GM12878 (cell line): ENCODE measurements around the gene SLC66A3. TPM values are rescaled to one million over a fixed set of nuclear protein-coding genes. Genes with fewer than 3 reads are reported as not detected.

Experiments used
- ATAC-seq: fragments of 200-7000 bp; cut with Tn5 transposase; 3 replicates; pipeline ENCODE4 v1.9.1; 2020; ENCODE audit warnings: mild to moderate bottlenecking, moderate library complexity
- BruUV-seq: library from RNA; stranded (reverse); fragments of 400-500 nt; replicated peaks from 2 replicates; lab custom pipeline; 2021; lab: Mats Ljungman, UMichigan
- CTCF ChIA-PET: fragments of 300-600 bp; sonication (Branson Sonifier 250); formaldehyde crosslinking; extraction: SDS; loops from one replicate; lab custom pipeline; 2021; ENCODE audit warnings: inconsistent platforms; lab: Yijun Ruan, JAX
- POLR2A ChIA-PET: fragments of 350-600 bp; formaldehyde crosslinking; extraction: SDS; loops from one replicate; lab custom pipeline; 2021; ENCODE audit warnings: inconsistent platforms; lab: Charles Lee
- RAD21 ChIA-PET: fragments of 300-600 bp; sonication (Branson Sonifier 250); formaldehyde crosslinking; loops from one replicate; lab custom pipeline; 2023; ENCODE audit warnings: antibody characterized with exemption; ENCODE audit not compliant: unreplicated experiment; lab: Charles Lee
- SMC1A ChIA-PET: fragments of 300-600 bp; sonication (Branson Sonifier 250); formaldehyde crosslinking; loops from one replicate; lab custom pipeline; 2023; ENCODE audit not compliant: unreplicated experiment, uncharacterized antibody; lab: Charles Lee
- DNase-seq: peaks from one replicate; pipeline ENCODE4 v3.0.0-alpha.2; 2011; ENCODE audit warnings: low read depth, low spot score
- FAIRE-seq: peaks from 3 replicates; lab custom pipeline; 2011; peaks lifted over from hg19 to GRCh38; lab: Jason Lieb, UNC
- H2AFZ ChIP-seq: 2 replicates; pipeline ENCODE4 v1.6.0; 2011; ENCODE audit warnings: low read depth, low read length, control low read depth; ENCODE audit not compliant: control insufficient read depth
- H3K27ac ChIP-seq: 2 replicates; pipeline ENCODE4 v1.5.1; 2011; ENCODE audit warnings: control low read depth; ENCODE audit not compliant: control insufficient read depth, insufficient read depth
- H3K27me3 ChIP-seq, 2 experiments: replicated peaks in 1 of 2; 2 replicates each; pipeline versions ENCODE4 v1.6.0 to v1.6.1; 2011; ENCODE audit warnings: low read length in 1 of 2; ENCODE audit not compliant: control insufficient read depth in 2 of 2, insufficient read depth in 2 of 2
- H3K36me3 ChIP-seq, 2 experiments: 2 replicates each; pipeline ENCODE4 v1.5.1; 2011; ENCODE audit warnings: low read length in 1 of 2; ENCODE audit not compliant: control insufficient read depth in 2 of 2, insufficient read depth in 2 of 2
- H3K4me1 ChIP-seq: 2 replicates; pipeline ENCODE4 v1.6.1; 2011; ENCODE audit warnings: mild to moderate bottlenecking, low read length, moderate library complexity, mixed read lengths; ENCODE audit not compliant: control insufficient read depth, insufficient read depth
- H3K4me2 ChIP-seq: 2 replicates; pipeline ENCODE4 v1.6.0; 2011; ENCODE audit warnings: control low read depth; ENCODE audit not compliant: control insufficient read depth, insufficient read depth
- H3K4me3 ChIP-seq: fragments of 200-600 bp; sonication (generic); 2 replicates; pipeline ENCODE4 v1.5.1; 2016
- H3K79me2 ChIP-seq: 2 replicates; pipeline ENCODE4 v1.6.0; 2011; ENCODE audit warnings: low read length; ENCODE audit not compliant: control insufficient read depth, insufficient read depth
- H3K9ac ChIP-seq: 2 replicates; pipeline ENCODE4 v1.8.0; 2011; ENCODE audit warnings: low read length, control low read depth, mixed read lengths; ENCODE audit not compliant: control insufficient read depth, insufficient read depth
- H3K9me3 ChIP-seq: replicated peaks from 3 replicates; pipeline ENCODE4 v1.5.1; 2011; ENCODE audit warnings: mild to moderate bottlenecking, low read length; ENCODE audit not compliant: control insufficient read depth, insufficient read depth
- H4K20me1 ChIP-seq: 2 replicates; pipeline ENCODE4 v1.6.0; 2011; ENCODE audit not compliant: control insufficient read depth, insufficient read depth
- ESRRA ChIP-seq: IDR thresholded peaks from 2 replicates; pipeline ENCODE4 v1.6.1; 2012; ENCODE audit warnings: mild to moderate bottlenecking, low read length, improper control_type of control experiment
- IRF4 ChIP-seq: IDR thresholded peaks from 2 replicates; pipeline ENCODE4 v1.6.1; 2011; ENCODE audit warnings: low read depth, low read length
- WGBS: methylation state at CpG from one replicate; pipeline ENCODE4 v1.1.6; 2016; ENCODE audit warnings: low lambda C conversion rate; ENCODE audit not compliant: insufficient replicate concordance, insufficient coverage; ENCODE audit errors: missing lambda C conversion rate; 5-methylcytosine and 5-hydroxymethylcytosine counted together
- in situ Hi-C: fragments of 300-500 bp; cut with MboI; formaldehyde crosslinking; loops from 9 replicates; pipeline ENCODE4 v1.14.3; 2018; ENCODE audit warnings: mixed read lengths
- intact Hi-C: fragments of 100-400 bp; cut with micrococcal nuclease; formaldehyde crosslinking; loops from one replicate; pipeline ENCODE4 v1.14.2; 2022; ENCODE audit not compliant: unreplicated experiment
- polyA plus RNA-seq, 11 experiments: library from polyadenylated mRNA; depleted of rRNA in 4 of 11; unstranded in 6 of 11; stranded (reverse) in 5 of 11; fragments of >200 nt; fragmentation: Nextera tagmentation in 4 of 11; fragmentation: Illumina TruSeq in 1 of 11; extraction: Ambion mirVana in 4 of 11; extraction: Trizol in 1 of 11; gene quantifications; 1 replicate in 1 of 11; 2 replicates in 10 of 11; pipeline versions ENCODE4 v1.2.1 to v1.2.3, GENCODE V29; 2011 to 2016; ENCODE audit warnings: inconsistent platforms in 2 of 11, missing spikeins in 2 of 11, low read depth in 1 of 11
- total RNA-seq, 4 experiments: library from RNA; depleted of rRNA in 3 of 4; stranded (reverse); fragments of >200 nt in 3 of 4; fragmentation: Illumina TruSeq in 1 of 4; extraction: Trizol in 1 of 4; gene quantifications; 2 replicates each; pipeline versions ENCODE4 v1.2.1 to v1.2.3, GENCODE V29; 2013 to 2021
- TF ChIP-seq, protein P1 (sequence below): IDR thresholded peaks from 2 replicates; pipeline ENCODE4 v1.6.1; 2012; ENCODE audit warnings: low read depth, low read length, improper control_type of control experiment
- TF ChIP-seq, protein P2 (sequence below): fragments of 450-650 bp; conservative IDR thresholded peaks from 2 replicates; pipeline ENCODE4 v1.6.1; 2017; ENCODE audit warnings: mild to moderate bottlenecking, moderate library complexity
- TF ChIP-seq, protein P3 (sequence below): IDR thresholded peaks from 2 replicates; pipeline ENCODE4 v1.6.1; 2011; ENCODE audit warnings: low read depth, low read length, improper control_type of control experiment, borderline replicate concordance

The SLC66A3 gene
- total and polyA plus RNA-seq, 10 of the 15 experiments (the other 5 are each of a cell fraction or from before 2014, with no cell fraction given) = 1.4 to 14.2 (median 6.4) TPM

DNA sequence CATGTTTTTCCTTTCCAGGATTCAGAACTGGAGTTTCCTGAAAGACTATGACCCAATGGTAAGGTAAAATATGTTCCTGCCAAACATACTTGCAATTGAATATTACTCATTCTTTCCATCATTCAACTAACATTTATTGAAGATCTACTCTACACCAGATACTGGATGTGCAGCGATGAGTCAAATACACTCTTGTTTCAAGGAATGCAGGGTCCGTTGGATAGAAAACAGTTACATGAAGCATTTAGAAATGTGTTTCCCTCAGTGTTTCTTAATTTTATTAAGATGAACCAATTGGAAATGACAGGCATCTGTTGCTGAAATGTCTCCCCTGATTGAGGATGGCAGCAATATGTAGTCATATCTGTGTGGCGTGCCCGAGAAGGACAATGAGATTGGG, 14.8 kb upstream of the SLC66A3 start:
- FAIRE-seq = no peak

More for the DNA sequence above, 14.8 kb upstream of the SLC66A3 start:
- ATAC-seq (no peak), DNase-seq (no peak)
- in situ Hi-C loops (no loop called here), intact Hi-C loops (no loop called here)
- BruUV-seq = no TSS peak
- SMC1A ChIA-PET = no interaction called here
- no peak overlapping the region for H3K4me2 ChIP-seq
- POLR2A ChIA-PET = no interaction called here
- no peaks in the 10 kb centered on the region for H3K9me3 ChIP-seq
- 39% methylated on average over 4 of the region's 4 CpGs for WGBS
- H3K27me3 ChIP-seq = no peaks in the 10 kb centered on the region
- H3K4me3 ChIP-seq = no peak overlapping the region
- H3K9ac ChIP-seq = no peak overlapping the region
- no peaks in the 10 kb centered on the region for H4K20me1 ChIP-seq
- RAD21 ChIA-PET = no interaction called here
- no peak overlapping the region for H2AFZ ChIP-seq
- H3K36me3 ChIP-seq = no peaks in the 10 kb centered on the region
- no peak overlapping the region for H3K27ac ChIP-seq
- H3K4me1 ChIP-seq = no peaks in the 10 kb centered on the region
- CTCF ChIA-PET = no interaction called here
- no peaks in the 10 kb centered on the region for H3K79me2 ChIP-seq
- TF ChIP-seq, protein P1, sequence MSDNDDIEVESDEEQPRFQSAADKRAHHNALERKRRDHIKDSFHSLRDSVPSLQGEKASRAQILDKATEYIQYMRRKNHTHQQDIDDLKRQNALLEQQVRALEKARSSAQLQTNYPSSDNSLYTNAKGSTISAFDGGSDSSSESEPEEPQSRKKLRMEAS = no peak
- TF ChIP-seq, protein P2, sequence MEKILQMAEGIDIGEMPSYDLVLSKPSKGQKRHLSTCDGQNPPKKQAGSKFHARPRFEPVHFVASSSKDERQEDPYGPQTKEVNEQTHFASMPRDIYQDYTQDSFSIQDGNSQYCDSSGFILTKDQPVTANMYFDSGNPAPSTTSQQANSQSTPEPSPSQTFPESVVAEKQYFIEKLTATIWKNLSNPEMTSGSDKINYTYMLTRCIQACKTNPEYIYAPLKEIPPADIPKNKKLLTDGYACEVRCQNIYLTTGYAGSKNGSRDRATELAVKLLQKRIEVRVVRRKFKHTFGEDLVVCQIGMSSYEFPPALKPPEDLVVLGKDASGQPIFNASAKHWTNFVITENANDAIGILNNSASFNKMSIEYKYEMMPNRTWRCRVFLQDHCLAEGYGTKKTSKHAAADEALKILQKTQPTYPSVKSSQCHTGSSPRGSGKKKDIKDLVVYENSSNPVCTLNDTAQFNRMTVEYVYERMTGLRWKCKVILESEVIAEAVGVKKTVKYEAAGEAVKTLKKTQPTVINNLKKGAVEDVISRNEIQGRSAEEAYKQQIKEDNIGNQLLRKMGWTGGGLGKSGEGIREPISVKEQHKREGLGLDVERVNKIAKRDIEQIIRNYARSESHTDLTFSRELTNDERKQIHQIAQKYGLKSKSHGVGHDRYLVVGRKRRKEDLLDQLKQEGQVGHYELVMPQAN = no peak
- no peak for TF ChIP-seq ESRRA
- TF ChIP-seq IRF4 = no peak
- TF ChIP-seq, protein P3, sequence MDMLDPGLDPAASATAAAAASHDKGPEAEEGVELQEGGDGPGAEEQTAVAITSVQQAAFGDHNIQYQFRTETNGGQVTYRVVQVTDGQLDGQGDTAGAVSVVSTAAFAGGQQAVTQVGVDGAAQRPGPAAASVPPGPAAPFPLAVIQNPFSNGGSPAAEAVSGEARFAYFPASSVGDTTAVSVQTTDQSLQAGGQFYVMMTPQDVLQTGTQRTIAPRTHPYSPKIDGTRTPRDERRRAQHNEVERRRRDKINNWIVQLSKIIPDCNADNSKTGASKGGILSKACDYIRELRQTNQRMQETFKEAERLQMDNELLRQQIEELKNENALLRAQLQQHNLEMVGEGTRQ = no peak
- TF ChIP-seq, all 136 proteins: peak for 0
